ENCODE results near the gene AGPAT2. TPM values are rescaled to one million over a fixed set of nuclear protein-coding genes. Genes with fewer than 3 reads are reported as not detected.

Gene AGPAT2
- total and polyA plus RNA-seq, 2 donors (not counting 1 experiment from before 2014, with no cell fraction given) = 25.1 to 28.4 TPM

DNA sequence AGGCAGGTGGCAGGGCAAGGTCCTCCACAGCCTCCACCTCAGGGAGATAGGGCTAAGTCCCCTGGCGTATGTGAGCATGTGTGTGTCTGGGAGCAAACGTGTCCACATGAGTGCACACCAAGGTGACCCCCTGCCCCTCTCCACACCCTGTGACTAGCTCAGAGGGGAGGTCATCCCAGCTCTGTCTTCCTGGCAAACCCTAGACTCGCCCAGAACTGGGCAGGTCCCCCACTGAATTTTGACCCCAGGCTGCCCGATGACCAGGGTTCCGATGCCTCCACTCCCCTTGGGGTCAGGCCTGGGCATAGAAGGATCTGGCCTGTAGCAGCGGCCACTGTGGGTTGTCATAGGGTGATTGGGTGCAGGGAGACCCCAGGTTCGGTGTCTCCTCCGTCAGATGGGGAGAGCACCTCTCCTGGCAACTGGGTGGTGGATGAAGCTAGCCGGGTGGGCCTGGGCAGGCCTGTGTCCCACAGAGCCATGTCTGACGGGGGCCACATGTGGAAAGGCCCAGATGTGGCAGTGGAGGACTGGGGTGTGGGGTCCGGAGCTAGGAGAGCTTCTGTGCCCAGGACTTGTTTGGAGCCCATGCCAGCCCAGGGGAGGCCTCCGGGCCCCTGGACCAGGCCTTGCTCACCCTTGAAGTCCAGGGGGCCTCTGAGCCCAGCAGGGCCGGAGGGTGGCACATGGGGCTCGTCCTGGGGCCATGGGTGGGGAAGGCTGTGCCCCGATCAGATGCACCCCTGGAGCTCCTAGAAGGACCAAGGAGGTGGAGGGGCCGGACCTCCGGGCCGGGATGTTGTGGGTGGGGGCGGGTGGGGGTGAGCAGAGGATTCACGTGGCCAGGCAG is 31.3 kb upstream of the AGPAT2 start:
- WGBS (ENCODE audit: insufficient coverage) = 69% methylated on average over 19 of the region's 20 CpGs
- Histone ChIP-seq H4K20me1 (ENCODE audit: control insufficient read depth, insufficient read depth, low read length, poor library complexity, severe bottlenecking) (peaks cover 34% of the 10 kb centered on the region), H3K4me1 (ENCODE audit: control insufficient read depth in 2 of 2, insufficient read depth in 2 of 2, low read length in 2 of 2) (peaks cover 24 to 44% of the 10 kb centered on the region in 2 donors), H3K4me3 (ENCODE audit: control extremely low read depth in 1 of 5, extremely low read depth in 1 of 5, insufficient read depth in 1 of 5, low read depth in 2 of 5, low read length in 4 of 5) (no peak overlapping the region), H3K27me3 (replicated peaks in 1 of 4; ENCODE audit: control extremely low read depth in 1 of 4, control insufficient read depth in 3 of 4, insufficient read depth in 4 of 4, low read length in 3 of 4) (peaks cover 0 to 11% (median under 1%) of the 10 kb centered on the region in 4 experiments), H2AFZ (ENCODE audit: insufficient read depth, low read depth, low read length, poor library complexity, severe bottlenecking) (no peak overlapping the region), H3K9me3 (ENCODE audit: control extremely low read depth in 1 of 3, control insufficient read depth in 2 of 3, insufficient read depth in 1 of 3, low read length in 2 of 3) (no peaks in the 10 kb centered on the region), H3K79me2 (ENCODE audit: control insufficient read depth, insufficient read depth, low read length) (peaks cover 6% of the 10 kb centered on the region), H3K4me2 (replicated peaks; ENCODE audit: low read depth, low read length, poor library complexity, severe bottlenecking) (peak overlapping the region; percentile 65), H3K27ac (ENCODE audit: low read length in 2 of 2) (no peak overlapping the region), H3K36me3 (replicated peaks in 1 of 2; ENCODE audit: control extremely low read depth in 1 of 2, control insufficient read depth in 1 of 2, extremely low read depth in 1 of 2, insufficient read depth in 2 of 2, low read length in 1 of 2) (peaks cover 0 to 21% of the 10 kb centered on the region in 2 experiments), H3K9ac (ENCODE audit: low read length) (no peak overlapping the region)
- peaks cover 14% of the 10 kb centered on the region for H3K27me3 Mint-ChIP-seq
- ChIA-PET CTCF (interaction anchor here (2.0 kb wide), 1 partner anchor 10 kb away, joined by 8 read pairs; no protein-coding TSS in a partner anchor), POLR2A (interaction anchor here (0.5 to 2.7 kb wide), 5 partner anchors 10 to 368 kb away, joined by 3 to 11 read pairs (median 5); no protein-coding TSS in a partner anchor)
- DNase-seq = no peak
- peak overlapping the region; percentile 53 for H3K27ac Mint-ChIP-seq
- intact Hi-C loops (cut with micrococcal nuclease) = loop anchor here (10.0 kb wide), 1 partner anchor 54 kb away; the partner anchor contains the start of gene EGFL7
- no peak overlapping the region for H3K4me3 Mint-ChIP-seq
- H3K4me1 Mint-ChIP-seq = peaks cover 30% of the 10 kb centered on the region
- no peaks in the 10 kb centered on the region for H3K9me3 Mint-ChIP-seq (ENCODE audit: insufficient read depth)
- TF ChIP-seq EZH2 (IDR thresholded peaks at IDR 0.05; ENCODE audit: borderline replicate concordance, insufficient read depth, low read depth, low read length, poor library complexity, severe bottlenecking) = no peak
- TF ChIP-seq, protein P1, sequence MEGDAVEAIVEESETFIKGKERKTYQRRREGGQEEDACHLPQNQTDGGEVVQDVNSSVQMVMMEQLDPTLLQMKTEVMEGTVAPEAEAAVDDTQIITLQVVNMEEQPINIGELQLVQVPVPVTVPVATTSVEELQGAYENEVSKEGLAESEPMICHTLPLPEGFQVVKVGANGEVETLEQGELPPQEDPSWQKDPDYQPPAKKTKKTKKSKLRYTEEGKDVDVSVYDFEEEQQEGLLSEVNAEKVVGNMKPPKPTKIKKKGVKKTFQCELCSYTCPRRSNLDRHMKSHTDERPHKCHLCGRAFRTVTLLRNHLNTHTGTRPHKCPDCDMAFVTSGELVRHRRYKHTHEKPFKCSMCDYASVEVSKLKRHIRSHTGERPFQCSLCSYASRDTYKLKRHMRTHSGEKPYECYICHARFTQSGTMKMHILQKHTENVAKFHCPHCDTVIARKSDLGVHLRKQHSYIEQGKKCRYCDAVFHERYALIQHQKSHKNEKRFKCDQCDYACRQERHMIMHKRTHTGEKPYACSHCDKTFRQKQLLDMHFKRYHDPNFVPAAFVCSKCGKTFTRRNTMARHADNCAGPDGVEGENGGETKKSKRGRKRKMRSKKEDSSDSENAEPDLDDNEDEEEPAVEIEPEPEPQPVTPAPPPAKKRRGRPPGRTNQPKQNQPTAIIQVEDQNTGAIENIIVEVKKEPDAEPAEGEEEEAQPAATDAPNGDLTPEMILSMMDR (IDR thresholded peaks at IDR 0.05) = no peak
- no peak for ATAC-seq (ENCODE audit: low read depth)

All from B cell (primary cell).